ENCODE results near the gene NPIPA3.
"Not testable (repeated sequence)": the region's sequence is repeated elsewhere in the genome, so short reads cannot be mapped to it uniquely, and the experiment has no call there.

Gene NPIPA3
- total RNA-seq = 0 to 0.21 (median 0) reads per million in 9 experiments

GRCh38 chr16:14703156-14704011, at the start of gene NPIPA3:
NPIPA3 (plus strand) TSS chr16:14703411; CDS start chr16:14708944, 5,533 bp downstream.
- DNase-seq; H3K36me3 Mint-ChIP-seq (ENCODE audit: insufficient read depth); H3K27me3 Mint-ChIP-seq; H3K27ac Mint-ChIP-seq; H3K9me3 Mint-ChIP-seq; H3K4me3 Mint-ChIP-seq; H3K4me1 Mint-ChIP-seq (ENCODE audit: low read depth in 2 of 2): not testable (repeated sequence)
- peak; percentile 98 for ATAC-seq (replicated peaks)

GRCh38 chr16:14658063-14658462, 45.1 kb upstream of the NPIPA3 start:
- DNase-seq (no peak), ATAC-seq (replicated peaks) (no peak)
- H3K4me1 Mint-ChIP-seq (ENCODE audit: low read depth in 2 of 2) = no peaks in the 10 kb centered on the region
- no peaks in the 10 kb centered on the region for H3K9me3 Mint-ChIP-seq
- no peak overlapping the region for H3K4me3 Mint-ChIP-seq
- H3K27me3 Mint-ChIP-seq = no peaks in the 10 kb centered on the region
- H3K27ac Mint-ChIP-seq = peak overlapping the region in 1 of 2 donors; percentile 70
- peaks cover 82% of the 10 kb centered on the region for H3K36me3 Mint-ChIP-seq (ENCODE audit: insufficient read depth)

- no peaks in the 10 kb centered on the region for H3K27me3 Mint-ChIP-seq
- no peaks in the 10 kb centered on the region for H3K9me3 Mint-ChIP-seq
- H3K4me3 Mint-ChIP-seq = no peak overlapping the region
- ATAC-seq (replicated peaks) (no peak), DNase-seq (no peak)
- H3K27ac Mint-ChIP-seq = peak overlapping the region in 1 of 2 donors; percentile 46
- H3K4me1 Mint-ChIP-seq (ENCODE audit: low read depth in 2 of 2) = peaks cover 3% of the 10 kb centered on the region in 2 donors
- H3K36me3 Mint-ChIP-seq (ENCODE audit: insufficient read depth) = peaks cover 64% of the 10 kb centered on the region
These were observed 35.6 kb upstream of the NPIPA3 start for GRCh38 chr16:14667347-14668266.

GRCh38 chr16:14668556-14669223, 34.5 kb upstream of the NPIPA3 start:
- Mint-ChIP-seq H3K4me3 (no peak overlapping the region), H3K4me1 (ENCODE audit: low read depth in 2 of 2) (peaks cover 3 to 7% of the 10 kb centered on the region in 2 donors), H3K36me3 (ENCODE audit: insufficient read depth) (peaks cover 54% of the 10 kb centered on the region), H3K27ac (no peak overlapping the region), H3K27me3 (no peaks in the 10 kb centered on the region), H3K9me3 (no peaks in the 10 kb centered on the region)
- DNase-seq (no peak), ATAC-seq (replicated peaks) (no peak)

GRCh38 chr16:14669776-14670175, 33.4 kb upstream of the NPIPA3 start:
- H3K27me3 Mint-ChIP-seq = no peaks in the 10 kb centered on the region
- H3K4me1 Mint-ChIP-seq (ENCODE audit: low read depth in 2 of 2) = peaks cover 3 to 10% of the 10 kb centered on the region in 2 donors
- H3K36me3 Mint-ChIP-seq (ENCODE audit: insufficient read depth) = peaks cover 45% of the 10 kb centered on the region
- DNase-seq (no peak), ATAC-seq (replicated peaks) (no peak)
- H3K4me3 Mint-ChIP-seq = no peak overlapping the region
- H3K9me3 Mint-ChIP-seq = no peaks in the 10 kb centered on the region
- peak overlapping the region in 1 of 2 donors; percentile 46 for H3K27ac Mint-ChIP-seq

GRCh38 chr16:14672403-14672971, 30.7 kb upstream of the NPIPA3 start:
- H3K9me3 Mint-ChIP-seq = no peaks in the 10 kb centered on the region
- ATAC-seq (replicated peaks) (no peak), DNase-seq (no peak)
- peaks cover 3 to 10% of the 10 kb centered on the region in 2 donors for H3K4me1 Mint-ChIP-seq (ENCODE audit: low read depth in 2 of 2)
- H3K27ac Mint-ChIP-seq = peak overlapping the region; percentile 11 to 14
- peaks cover 22% of the 10 kb centered on the region for H3K36me3 Mint-ChIP-seq (ENCODE audit: insufficient read depth)
- no peak overlapping the region for H3K4me3 Mint-ChIP-seq
- H3K27me3 Mint-ChIP-seq = peaks cover 2 to 5% of the 10 kb centered on the region in 2 donors

- Mint-ChIP-seq H3K9me3 (peaks cover 0 to 3% of the 10 kb centered on the region in 2 donors), H3K4me1 (ENCODE audit: low read depth in 2 of 2) (peaks cover 3 to 10% of the 10 kb centered on the region in 2 donors), H3K4me3 (no peak overlapping the region), H3K27me3 (peaks cover 20 to 33% of the 10 kb centered on the region in 2 donors), H3K27ac (no peak overlapping the region), H3K36me3 (ENCODE audit: insufficient read depth) (peaks cover 6% of the 10 kb centered on the region)
- ATAC-seq (replicated peaks) = no peak
- no peak for DNase-seq
These were observed 26.6 kb upstream of the NPIPA3 start for GRCh38 chr16:14676633-14677032.

- H3K27ac Mint-ChIP-seq = no peak overlapping the region
These were observed 25.6 kb upstream of the NPIPA3 start for GRCh38 chr16:14677627-14678026.

GRCh38 chr16:14678748-14679497, 24.3 kb upstream of the NPIPA3 start:
- H3K27ac Mint-ChIP-seq = no peak overlapping the region
- H3K27me3 Mint-ChIP-seq = peaks cover 20 to 33% of the 10 kb centered on the region in 2 donors
- H3K9me3 Mint-ChIP-seq = peaks cover 0 to 3% of the 10 kb centered on the region in 2 donors
- DNase-seq = no peak
- no peak for ATAC-seq (replicated peaks)
- no peak overlapping the region for H3K4me3 Mint-ChIP-seq
- peaks cover 0 to 2% of the 10 kb centered on the region in 2 donors for H3K4me1 Mint-ChIP-seq (ENCODE audit: low read depth in 2 of 2)
- peaks cover 6% of the 10 kb centered on the region for H3K36me3 Mint-ChIP-seq (ENCODE audit: insufficient read depth)

More at GRCh38 chr16:14677627-14678026, 25.6 kb upstream of the NPIPA3 start:
- ATAC-seq (replicated peaks) = no peak
- Mint-ChIP-seq H3K27me3 (peaks cover 20 to 33% of the 10 kb centered on the region in 2 donors), H3K4me3 (no peak overlapping the region), H3K9me3 (peaks cover 0 to 3% of the 10 kb centered on the region in 2 donors), H3K4me1 (ENCODE audit: low read depth in 2 of 2) (peaks cover 0 to 7% of the 10 kb centered on the region in 2 donors), H3K36me3 (ENCODE audit: insufficient read depth) (peaks cover 6% of the 10 kb centered on the region)
- DNase-seq = no peak

GRCh38 chr16:14680396-14680795, 22.8 kb upstream of the NPIPA3 start:
- H3K9me3 Mint-ChIP-seq; DNase-seq; H3K4me3 Mint-ChIP-seq; H3K36me3 Mint-ChIP-seq (ENCODE audit: insufficient read depth); H3K27ac Mint-ChIP-seq; ATAC-seq (replicated peaks); H3K4me1 Mint-ChIP-seq (ENCODE audit: low read depth in 2 of 2): not testable (repeated sequence)
- H3K27me3 Mint-ChIP-seq = peaks cover 20 to 33% of the 10 kb centered on the region in 2 donors

GRCh38 chr16:14681115-14681514, 22.1 kb upstream of the NPIPA3 start:
- Mint-ChIP-seq H3K4me3 (no peak overlapping the region), H3K36me3 (ENCODE audit: insufficient read depth) (peaks cover 3% of the 10 kb centered on the region), H3K9me3 (peaks cover 0 to 3% of the 10 kb centered on the region in 2 donors), H3K4me1 (ENCODE audit: low read depth in 2 of 2) (no peaks in the 10 kb centered on the region), H3K27me3 (peaks cover 20 to 33% of the 10 kb centered on the region in 2 donors), H3K27ac (no peak overlapping the region)
- ATAC-seq (replicated peaks) = no peak
- DNase-seq = no peak

- Mint-ChIP-seq H3K4me1 (ENCODE audit: low read depth in 2 of 2) (no peaks in the 10 kb centered on the region), H3K36me3 (ENCODE audit: insufficient read depth) (peaks cover 3% of the 10 kb centered on the region), H3K27me3 (peaks cover 15 to 33% of the 10 kb centered on the region in 2 donors), H3K27ac (no peak overlapping the region), H3K4me3 (no peak overlapping the region), H3K9me3 (peaks cover 0 to 3% of the 10 kb centered on the region in 2 donors)
- ATAC-seq (replicated peaks) (no peak), DNase-seq (no peak)
These were observed 21.1 kb upstream of the NPIPA3 start for GRCh38 chr16:14682121-14682520.

All from effector memory CD8-positive, alpha-beta T cell (primary cell).